Medulla oblongata (tissue), 1 donor: ENCODE measurements around the gene GAL.
A peak's percentile ranks its signal among the peaks of the same experiment; 100 is the strongest.

ENCODE experiments used
- DNase-seq: peaks from one replicate; pipeline ENCODE4 v3.0.0-alpha.2; 2015; ENCODE audit errors: extremely low spot score

The GAL gene

DNA sequence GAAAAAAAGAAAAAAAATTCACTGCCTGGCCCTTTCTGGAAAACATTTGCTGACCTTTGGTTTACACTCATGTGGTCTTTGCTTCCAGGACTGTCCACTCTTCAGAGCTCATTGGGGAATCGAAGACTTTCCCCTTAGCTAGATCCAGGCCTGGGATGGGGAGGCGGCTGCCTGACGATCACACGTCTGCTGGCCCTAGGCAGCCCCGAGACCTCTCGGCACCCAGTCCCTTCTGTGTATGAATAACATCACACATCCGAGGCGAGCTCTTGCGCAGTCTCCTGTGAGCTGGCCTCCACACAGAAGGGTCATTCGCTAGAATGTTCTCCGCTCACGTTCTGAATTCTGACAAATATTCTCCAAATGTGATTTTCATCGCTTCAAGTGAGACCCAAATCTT is 25.7 kb upstream of the GAL start:
- no peak for DNase-seq

DNA sequence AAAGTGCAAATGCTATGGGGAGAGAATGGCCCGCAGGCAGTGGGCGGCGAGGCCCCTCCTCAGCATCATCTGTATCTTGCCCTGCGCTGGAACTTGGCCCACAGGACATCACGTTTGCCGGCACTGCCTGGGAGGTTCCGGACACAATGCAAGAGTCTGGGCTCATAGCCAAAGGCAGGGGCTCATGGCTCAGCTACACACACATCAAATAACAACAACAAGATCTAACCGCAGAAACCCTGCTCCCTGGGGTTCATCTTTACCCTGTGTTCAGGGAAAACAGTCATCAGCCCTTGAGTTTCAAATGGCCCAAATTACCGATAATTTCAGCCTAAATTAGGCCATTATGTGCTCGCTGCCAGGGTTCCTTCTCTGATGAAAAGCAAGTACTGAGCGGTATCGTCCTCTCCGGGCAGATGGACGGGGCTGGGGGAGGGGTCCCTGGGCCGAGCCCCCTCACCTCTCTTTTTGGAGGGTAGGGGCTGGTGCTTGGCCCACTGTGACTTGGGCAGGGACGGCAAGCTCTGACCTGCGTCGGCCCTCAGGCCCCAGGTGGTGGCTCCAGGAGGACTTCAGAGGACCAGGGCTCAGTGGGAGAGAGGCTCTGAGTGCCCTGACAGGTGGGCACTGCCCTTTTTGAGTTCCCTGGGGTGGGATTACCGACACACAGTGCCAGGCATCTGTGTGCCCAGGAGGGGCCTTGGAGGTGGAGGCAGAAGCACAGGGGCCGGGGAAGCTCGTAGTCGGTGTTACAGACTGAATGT is 25.0 kb upstream of the GAL start:
- DNase-seq, result peak; percentile 42

DNA sequence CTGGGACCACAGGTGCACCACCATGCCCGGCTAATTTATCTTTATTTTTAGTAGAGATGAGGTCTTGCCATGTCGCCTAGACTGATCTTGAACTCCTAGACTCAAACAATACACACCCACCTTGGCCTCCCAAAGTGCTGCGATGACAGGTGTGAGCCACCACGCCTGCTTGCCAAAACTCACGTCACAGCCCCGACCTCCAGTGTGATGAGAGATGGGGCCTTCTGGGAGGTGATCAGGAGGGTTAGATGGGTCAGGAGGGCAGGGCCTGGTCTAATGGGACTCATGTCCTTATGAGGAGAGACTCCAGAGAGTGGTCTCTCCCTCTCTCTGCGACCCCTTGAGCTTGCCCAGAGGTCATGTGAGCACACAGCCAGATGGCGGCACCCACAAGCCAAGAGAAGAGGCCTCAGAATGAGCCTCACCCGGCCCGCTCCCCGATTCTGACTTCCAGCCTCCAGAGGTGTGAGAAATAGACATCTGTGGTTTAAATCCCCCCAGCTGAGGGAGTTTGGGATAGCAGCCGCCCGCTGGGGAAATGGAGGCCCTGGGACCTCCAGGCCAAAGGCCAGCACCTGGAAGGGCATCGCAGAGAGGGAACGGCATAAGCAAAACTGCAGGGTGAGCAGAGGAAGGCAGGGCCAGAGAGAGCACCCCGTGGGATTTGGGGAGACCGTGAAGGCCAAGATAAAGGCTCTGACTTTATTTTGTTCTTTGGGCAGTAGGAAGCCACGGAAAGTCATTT is 24.1 kb upstream of the GAL start:
- no peak for DNase-seq

DNA sequence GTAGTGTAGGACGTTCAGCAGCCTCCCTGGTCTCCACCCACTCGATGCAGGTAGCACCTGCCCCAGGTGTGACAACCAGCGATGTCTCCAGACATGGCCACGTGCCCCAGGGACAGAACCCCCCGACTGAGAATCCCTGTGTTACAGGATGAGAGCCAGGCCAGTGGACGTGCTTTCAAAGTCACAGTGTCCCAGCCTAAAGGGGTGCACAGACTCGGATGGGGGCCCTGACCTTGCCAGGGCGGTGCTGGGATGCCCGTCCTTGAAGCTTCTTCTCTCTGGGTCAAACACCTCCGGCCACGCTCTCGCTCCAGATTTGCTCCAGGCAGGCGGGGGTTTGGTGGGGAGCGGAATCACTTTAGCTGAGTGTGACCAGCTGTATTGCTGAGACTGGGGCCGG is 23.3 kb upstream of the GAL start:
- no peak for DNase-seq

DNA sequence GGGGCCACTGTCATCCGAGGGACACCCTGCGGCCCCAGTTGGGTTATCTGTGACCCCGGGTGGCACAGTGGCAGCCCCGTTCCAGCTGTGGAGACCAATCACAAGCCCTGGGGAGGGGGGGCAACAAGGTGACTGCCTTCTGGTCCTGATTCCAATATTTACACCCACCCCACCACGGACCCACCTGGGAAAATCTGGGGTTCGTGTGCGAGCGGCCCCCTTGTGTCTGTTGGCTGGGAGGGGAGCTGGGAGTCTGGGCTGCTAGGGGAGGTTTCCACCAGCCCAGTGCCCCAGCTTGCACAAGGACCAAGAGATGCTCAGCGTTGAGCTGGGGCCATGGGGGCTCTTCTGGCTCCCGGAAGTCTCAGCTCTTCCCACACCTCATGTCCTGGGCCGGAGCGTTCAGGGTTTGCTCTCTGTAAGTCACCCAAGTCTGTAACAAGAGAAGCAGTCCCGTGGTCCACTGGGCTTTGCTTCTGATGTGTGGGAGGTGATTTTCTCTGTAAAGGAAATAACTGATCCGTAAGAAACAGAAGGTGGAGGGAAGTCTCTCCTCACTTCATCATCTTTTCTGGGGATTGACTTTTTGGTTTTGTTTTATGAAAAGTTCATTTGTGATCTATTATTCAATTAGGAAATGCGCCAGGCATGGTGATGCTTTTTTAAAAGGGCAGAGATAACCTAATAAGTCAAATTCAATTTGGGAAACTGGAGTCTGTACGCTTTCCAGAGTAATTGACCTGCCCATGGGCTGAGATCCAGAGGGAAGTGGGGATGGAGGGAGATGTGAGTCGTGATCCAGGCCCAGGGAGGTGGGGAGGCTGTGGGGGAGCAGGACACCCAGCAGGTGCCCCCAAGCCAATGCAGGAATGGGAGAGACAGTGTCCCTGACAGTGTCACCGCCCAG is 22.4 kb upstream of the GAL start:
- no peak for DNase-seq

DNA sequence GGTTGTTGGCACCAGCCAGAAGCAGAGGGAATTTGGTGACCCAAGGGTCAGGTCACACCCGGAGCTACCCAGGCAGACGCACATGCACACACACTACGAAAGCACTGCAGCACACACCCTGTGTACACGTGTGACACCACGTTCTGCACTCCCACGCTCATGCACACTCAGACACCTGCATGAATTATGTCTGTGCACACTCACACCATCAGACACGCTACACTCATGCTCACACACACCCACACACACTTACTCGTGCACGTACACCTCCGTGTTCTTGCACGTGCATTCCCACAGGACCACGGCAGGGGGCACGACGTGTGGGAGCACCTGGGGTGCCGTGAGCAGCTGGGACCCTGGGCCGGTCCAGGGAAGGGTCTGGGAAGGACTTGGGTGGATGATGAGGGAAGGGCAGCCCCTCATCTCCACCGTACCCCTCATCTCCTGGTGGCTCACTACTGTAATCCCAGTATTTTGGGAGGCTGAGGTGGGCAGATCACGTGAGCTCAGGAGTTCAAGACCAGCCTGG is 20.8 kb upstream of the GAL start:
- no peak for DNase-seq

DNA sequence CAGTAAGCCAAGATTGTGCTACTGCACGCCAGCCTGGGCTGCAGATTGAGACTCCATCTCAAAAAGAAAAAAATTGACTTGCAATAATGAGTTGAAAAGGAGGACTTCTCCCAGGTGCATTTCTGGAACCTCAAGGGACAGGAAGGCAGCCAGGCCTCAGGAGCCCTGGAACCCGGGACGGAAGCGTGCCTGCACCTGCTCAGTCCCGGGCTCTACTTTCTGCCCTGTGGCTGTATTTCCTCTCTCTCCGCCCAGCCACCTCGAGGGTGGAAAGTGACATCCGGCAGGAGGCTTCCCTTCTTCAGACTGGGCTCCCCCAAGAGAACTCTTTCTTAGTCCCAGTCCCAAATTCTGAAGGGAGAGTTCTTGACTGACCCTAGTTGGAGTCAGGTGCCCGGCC is 20.2 kb upstream of the GAL start:
- no peak for DNase-seq

DNA sequence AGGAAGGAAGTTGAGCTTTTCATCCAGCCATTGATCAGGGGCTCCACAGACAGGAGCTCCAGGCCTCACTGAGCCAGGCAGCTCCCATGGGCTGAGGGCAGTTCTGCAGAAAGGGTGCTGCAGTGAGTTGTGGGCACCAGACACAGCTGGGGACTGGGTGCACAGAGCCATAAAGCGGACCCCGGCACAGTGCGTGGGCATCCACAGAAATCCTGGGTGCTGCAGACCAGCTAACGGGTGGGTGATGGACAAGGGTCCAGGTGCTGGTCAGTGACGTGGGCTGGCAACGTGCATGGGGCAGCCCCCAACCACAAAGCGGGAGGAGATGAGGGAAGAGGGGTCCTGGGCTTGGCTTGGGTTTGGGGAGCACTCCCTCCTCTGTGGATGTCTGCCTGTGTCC is 19.4 kb upstream of the GAL start:
- no peak for DNase-seq

DNA sequence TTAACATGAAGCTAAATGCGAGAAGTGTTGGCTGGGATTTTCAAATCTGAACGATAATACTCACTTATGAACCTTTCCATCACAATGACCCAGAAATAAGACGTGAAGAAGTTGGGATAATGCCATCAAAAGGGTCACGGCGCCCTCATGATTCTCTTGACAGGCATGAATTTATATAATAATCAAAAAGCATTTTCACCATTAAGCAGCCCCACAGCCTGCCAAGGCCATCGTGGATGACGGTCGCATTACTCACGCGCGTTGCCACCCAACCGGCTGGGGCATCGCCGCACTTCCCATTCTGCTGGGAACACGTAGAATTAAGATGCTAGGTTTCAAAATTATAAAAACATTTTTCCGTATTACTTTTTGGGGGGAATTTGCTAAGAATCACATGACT is 18.9 kb upstream of the GAL start:
- DNase-seq, result no peak

DNA sequence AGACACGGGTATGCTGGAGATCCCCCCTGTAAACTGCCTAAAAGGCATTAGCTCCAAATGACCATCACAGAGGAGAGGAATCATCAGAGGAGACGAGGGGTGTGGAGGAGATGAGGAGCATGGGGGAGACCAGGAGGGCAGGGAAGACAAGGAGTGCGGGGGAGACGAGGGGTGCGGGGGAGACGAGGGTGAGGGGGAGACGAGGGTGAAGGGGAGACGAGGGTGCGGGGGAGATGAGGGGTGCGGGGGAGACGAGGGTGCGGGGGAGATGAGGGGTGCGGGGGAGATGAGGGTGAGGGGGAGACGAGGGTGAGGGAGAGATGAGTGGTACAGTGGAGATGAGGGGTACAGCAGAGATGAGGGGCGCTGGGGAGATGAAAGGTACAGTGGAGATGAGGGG is 17.5 kb upstream of the GAL start:
- no peak for DNase-seq

DNA sequence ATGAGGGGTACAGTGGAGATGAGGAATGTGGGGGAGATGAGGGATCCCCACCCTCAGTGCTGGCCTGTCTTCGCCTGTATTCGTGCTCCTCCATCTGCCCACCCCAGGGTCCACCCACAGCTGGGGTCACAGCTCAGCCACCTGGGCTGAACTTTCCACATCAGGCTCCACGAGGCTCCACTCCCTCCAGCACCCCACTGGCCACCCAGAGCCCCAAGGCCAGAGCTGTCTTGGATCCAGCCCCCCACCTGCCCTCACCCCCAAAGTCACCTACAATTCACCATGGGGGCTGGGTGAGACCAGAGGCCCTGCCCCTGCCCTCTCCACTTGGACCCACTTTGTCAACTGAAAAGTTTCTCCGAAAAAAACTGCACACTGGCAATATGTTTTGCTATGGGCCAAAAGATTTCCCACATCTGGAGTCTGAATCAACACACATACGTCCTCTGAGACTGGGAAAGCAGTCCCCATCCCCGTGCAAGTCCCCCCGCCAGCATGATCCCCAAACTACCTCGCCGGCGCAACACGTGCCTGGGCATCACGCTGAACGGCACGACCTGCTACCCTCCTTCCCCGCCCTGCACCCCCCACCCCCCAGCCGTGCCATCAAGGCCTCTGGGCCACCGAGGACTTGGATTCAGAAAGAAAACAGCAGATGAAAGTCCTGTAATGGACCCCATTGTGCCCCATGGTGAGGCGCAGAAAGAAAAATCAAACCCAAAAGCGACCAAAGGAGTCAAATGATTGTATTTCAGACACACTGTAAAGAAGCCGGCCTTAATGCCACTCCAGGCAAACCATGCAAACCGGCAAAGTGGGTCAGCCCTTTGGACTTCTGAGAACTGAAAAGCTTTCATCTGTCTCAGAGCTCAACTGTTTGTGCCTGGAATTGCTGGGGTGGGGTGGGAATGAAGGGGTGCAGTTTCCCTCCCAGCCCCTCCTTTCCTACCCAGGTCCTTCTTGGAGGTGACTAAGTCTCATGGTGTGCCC is 16.5 kb upstream of the GAL start:
- no peak for DNase-seq

DNA sequence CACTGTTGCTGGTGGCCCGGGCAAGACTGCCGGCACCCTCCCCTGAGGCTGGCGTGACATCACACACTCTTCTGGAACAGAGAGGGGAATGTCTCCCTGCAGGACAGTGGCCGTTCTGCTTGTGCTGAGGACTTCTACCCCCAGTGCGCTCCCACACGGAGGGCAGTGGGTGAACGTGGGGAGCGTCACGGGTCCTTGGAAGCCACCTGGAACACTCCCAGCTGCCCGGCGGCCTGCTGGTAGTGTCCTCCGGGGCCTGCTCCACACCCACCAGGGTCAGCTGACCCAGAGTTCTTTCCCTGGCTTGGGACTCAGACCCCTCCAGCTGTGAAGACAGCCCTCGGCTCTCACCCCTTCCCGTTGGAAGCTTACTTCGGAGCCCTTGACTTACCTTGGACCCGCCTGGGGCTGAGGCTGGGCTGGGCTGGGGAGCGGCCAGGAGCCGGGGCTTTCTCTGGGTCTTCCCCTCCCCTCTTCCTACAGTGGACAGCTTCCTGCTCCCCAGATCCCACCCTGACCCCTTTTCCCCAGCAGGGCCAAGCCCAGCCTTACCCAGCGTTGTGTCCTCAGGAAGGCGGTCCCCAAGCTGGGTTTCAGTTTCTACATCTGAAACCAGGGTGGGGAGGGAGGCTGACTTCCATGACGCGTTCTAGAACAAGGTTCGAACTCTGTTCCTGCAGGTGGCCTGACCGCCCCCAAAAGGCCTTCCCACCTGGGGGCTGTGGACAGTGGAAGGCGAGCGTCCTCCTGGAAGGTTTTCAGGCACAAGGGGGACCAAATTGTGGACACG is 14.8 kb upstream of the GAL start:
- no peak for DNase-seq

DNA sequence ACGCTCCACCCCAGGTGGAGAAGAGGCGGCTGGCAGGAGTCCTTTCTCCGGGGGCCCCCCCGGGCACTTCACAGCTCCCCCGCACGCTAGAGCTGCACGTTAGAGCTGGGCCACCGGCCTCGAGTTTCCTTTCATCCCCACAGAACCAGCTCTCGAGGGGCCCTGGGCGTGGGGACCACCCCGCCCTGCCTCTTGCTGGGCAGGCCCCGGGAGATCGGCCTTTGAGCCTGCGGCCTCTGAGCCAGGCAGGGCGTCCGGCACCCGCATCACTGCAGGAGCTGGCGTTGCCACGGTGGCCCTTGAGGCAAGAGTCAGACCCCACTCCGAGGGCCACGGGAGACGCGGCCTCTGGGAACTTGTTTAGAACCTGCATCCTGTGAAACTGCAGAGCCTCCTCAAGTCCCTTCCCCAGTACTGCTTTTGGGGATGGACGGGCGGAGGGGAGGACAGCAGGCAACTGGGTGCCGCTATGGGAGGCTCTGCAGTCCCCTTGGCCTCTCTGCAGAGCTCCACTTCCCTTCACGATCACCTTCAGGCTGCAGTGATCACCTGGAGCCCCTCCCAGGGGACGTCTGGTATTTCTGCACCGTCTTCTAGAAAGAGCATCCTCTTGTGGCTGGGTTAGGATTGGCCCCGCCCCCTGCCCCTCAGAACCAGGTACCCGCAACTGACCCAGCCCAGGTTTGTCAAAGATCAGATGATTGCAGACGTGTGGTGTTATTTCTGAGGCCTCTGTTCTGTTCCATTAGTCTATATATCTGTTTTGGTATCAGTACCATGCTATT is 13.9 kb upstream of the GAL start:
- DNase-seq, result no peak

DNA sequence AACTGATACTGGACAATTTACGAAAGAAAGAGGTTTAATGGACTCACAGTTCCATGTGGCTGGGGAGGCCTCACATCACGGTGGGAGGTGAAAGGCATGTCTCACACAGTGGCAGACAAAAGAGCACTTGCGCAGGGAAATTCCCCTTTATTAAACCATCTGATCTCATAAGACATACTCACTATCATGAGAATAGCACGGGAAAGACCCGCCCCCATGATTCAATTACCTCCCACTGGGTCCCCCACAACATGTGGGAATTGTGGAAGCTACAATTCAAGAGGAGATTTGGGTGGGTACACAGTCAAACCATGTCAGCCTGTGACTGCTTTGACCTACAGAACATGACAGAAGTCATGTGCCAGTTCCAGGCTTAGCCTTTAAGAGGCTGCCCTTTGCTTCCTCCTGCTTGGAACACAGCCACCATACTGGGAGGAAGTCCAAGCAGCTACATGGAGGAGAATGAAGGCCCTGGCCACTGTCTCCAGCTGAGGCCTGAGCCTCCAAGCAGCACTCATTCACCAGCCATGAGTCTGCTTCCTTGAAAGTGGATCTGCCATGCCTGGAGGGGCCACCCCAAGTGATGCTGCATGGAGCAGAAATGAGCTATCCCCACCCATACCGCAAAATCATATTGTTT is 10.9 kb upstream of the GAL start:
- DNase-seq, result no peak

DNA sequence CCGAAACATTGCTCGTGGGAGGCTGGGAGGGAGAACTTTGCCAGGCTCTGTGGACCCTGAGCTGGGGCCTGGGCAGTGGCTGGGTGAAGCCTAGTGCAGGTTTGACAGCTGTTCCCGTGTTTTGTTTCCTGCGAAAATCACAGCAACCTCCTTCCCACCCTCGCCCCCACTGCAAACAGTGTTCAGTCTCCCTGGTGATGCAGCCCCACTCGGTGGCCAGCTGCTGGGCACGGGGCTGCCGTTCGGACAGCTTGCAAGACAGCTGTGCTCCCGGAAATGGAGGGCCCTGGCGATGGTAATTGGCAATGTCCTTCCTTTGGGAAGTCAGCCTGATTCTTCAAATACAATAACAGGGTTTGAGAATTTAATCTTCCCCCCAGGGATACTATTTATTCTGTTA is 10.4 kb upstream of the GAL start:
- no peak for DNase-seq

DNA sequence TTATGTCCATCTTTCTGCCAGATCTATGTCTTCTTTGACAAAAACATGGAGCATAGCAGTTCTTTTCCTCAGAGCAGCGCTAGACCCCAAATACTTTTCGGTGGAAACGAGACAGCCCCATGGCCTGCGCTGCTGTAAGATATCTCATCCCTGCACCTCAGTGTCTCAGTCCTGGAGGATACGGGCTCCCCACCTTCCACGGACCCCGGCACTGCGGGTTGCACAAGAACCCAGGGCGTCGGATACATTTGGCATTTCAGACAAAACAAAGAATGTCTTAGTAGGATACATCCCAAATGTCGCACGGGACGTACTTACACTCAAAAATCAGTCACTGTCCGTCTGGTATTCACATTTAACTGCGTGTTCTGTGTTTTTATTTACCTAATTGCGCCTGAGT is 9.9 kb upstream of the GAL start:
- DNase-seq, result no peak

DNA sequence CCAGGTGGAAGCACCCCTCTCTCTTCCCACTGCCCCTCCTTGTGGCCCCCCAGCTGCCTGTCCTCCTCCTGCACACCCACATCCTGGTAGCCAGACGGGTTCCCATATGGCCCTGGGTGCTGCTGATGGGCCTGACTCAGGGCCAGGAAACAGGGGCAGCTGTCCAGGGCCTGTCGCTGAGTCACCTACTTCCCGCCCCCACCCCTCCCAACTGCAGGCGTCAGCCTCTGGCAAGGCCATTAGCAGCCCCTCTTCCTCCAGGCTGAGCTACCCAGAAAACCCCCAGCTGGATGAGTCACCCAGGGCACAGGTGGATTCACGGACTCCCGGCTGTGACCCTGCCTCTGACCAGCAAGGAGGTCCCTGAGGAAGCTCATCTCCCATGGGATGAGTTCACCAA is 6.9 kb upstream of the GAL start:
- DNase-seq, result no peak

DNA sequence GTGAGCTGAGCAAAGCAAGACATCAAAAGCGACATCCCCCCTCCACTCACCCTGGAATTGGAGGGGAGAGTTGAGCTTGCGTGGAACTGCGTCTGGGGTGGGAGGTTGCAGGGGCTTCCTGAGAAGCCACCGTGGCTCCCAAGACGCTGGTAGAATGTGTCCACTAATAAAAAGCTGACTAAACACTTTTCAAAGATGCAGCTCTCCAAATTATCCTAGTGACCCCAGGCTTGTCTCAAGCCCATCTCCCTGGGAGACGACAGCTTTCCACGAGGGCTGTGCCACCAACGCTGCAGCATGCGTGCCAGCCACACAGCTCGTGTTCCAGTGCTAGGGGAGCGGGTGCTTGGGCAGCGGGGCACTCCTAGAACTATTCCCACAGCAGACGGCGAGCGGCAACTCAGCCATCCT is 6.3 kb upstream of the GAL start:
- no peak for DNase-seq
